Heart left ventricle (tissue), 16 donors: ENCODE data around the gene KDM4B. TPM values are rescaled to one million over a fixed set of nuclear protein-coding genes. Genes with fewer than 3 reads are reported as not detected.

Experiments used
- ATAC-seq, 4 donors: fragments of 200-7000 bp; cut with Tn5 transposase; one replicate each; pipeline ENCODE4 v1.9.1; 2020 to 2022; ENCODE audit warnings: moderate library complexity in 4 of 4, mild to moderate bottlenecking in 3 of 4, moderate number of reproducible peaks in 1 of 4
- DNase-seq, 5 donors: peaks; one replicate each; pipeline ENCODE4 v3.0.0-alpha.2; 2020
- H3K27ac ChIP-seq, 12 donors: fragments of 200-600 bp; sonication (generic) in 4 of 12; one replicate each; pipeline versions ENCODE4 v1.5.0 to v1.8.0; 2016 to 2022; ENCODE audit warnings: mild to moderate bottlenecking in 2 of 12
- H3K27me3 ChIP-seq, 9 donors: fragments of 200-600 bp; sonication (generic) in 2 of 9; one replicate each; pipeline versions ENCODE4 v1.5.1 to v1.8.0; 2016 to 2022; ENCODE audit warnings: mild to moderate bottlenecking in 3 of 9
- H3K36me3 ChIP-seq, 9 donors: fragments of 200-600 bp; sonication (generic) in 2 of 9; one replicate each; pipeline versions ENCODE4 v1.5.0 to v1.8.0; 2018 to 2022; ENCODE audit warnings: mild to moderate bottlenecking in 2 of 9
- H3K4me1 ChIP-seq, 12 donors: fragments of 200-600 bp; sonication (generic) in 4 of 12; one replicate each; pipeline versions ENCODE4 v1.5.0 to v1.8.0; 2016 to 2022; ENCODE audit warnings: mild to moderate bottlenecking in 3 of 12
- H3K4me3 ChIP-seq, 12 donors: fragments of 200-600 bp; sonication (generic) in 4 of 12; one replicate each; pipeline versions ENCODE4 v1.5.0 to v1.8.0; 2017 to 2022; ENCODE audit warnings: mild to moderate bottlenecking in 9 of 12, moderate library complexity in 4 of 12
- H3K9me3 ChIP-seq, 12 donors: fragments of 200-600 bp; sonication (generic) in 4 of 12; one replicate each; pipeline versions ENCODE4 v1.5.0 to v1.8.0; 2016 to 2022; ENCODE audit warnings: mild to moderate bottlenecking in 1 of 12
- POLR2A ChIP-seq, 2 donors: fragments of 450-650 bp; IDR thresholded peaks; one replicate each; pipeline ENCODE4 v1.6.1; 2017; ENCODE audit warnings: antibody characterized with exemption in 2 of 2, mild to moderate bottlenecking in 2 of 2, moderate library complexity in 2 of 2
- WGBS, 4 donors: extraction: QIAGEN DNeasy Blood & Tissue Kit in 2 of 4; methylation state at CpG; one replicate each; pipeline versions ENCODE4 v1.1.5 to v1.1.7; 2013 to 2018; 5-methylcytosine and 5-hydroxymethylcytosine counted together
- intact Hi-C, 10 donors: fragments of 100-400 bp; cut with DNase I; formaldehyde crosslinking; loops; one replicate each; pipeline versions ENCODE4 v1.11.1 to v1.14.2; 2022
- polyA plus RNA-seq, 2 donors: library from polyadenylated mRNA; stranded (reverse); fragments of 200-250 nt; gene quantifications; one replicate each; pipeline ENCODE4 v1.2.3, GENCODE V29; 2013
- total RNA-seq, 9 donors: library from RNA; depleted of rRNA in 2 of 9; stranded (reverse); fragments of >200 nt in 2 of 9; fragmentation: NEBNext Ultra II Directional in 3 of 9; extraction: Animal tissue kit (Norgen Biotek cat#: 25700) in 3 of 9; gene quantifications; one replicate each; pipeline versions ENCODE4 v1.1.0 to v1.2.4, GENCODE V29; 2016 to 2023
- TF ChIP-seq, protein P1 (sequence below), 12 donors: fragments of 200-600 bp; sonication (generic) in 4 of 12; IDR thresholded peaks; one replicate each; pipeline versions ENCODE4 v1.5.0 to v1.8.0; 2018 to 2022; ENCODE audit warnings: antibody characterized with exemption in 12 of 12, mild to moderate bottlenecking in 5 of 12
- donor health status: ischemic (EF 13 %, LVEDD 7.1; RV severe dilation, severe dysfunction).
- donor health status: healthy with polysubstance abuse.
- donor health status: DM: no; HTN: yes; CAD: no.
- donor health status: DM: no; HTN: no; CAD: no.
- donor health status: ischemic (EF 25% LVEDD 6.9; RV normal size, moderate dysfunction).
- donor health status: ischemic (EF 25% LVEDD 5.7; RV mildly dilated, moderate dysfunction).
- donor health status: healthy.
- donor health status: DM: yes; HTN: yes; CAD: no.
- donor health status: ischemic (EF 35%, LVEDD 5.7; RV mildly dilated, moderate dysfunction).
- donor health status: nonischemic (EF 11% LVEDD 7.7; RV severe dilation, severe dysfunction).
- donor health status: DM: yes; HTN: yes; CAD: no.
- donor health status: PGD.
- donor health status: ischemic (EF 29% LVEDD 5.4; RV normal size, mild dysfunction).
- donor health status: nonischemic (EF 23%, LVEDD 6.1; RV moderate dilation, normal function).

The KDM4B gene
- total and polyA plus RNA-seq, 11 donors, result 21.5 to 36.5 (median 27.2) TPM

DNA sequence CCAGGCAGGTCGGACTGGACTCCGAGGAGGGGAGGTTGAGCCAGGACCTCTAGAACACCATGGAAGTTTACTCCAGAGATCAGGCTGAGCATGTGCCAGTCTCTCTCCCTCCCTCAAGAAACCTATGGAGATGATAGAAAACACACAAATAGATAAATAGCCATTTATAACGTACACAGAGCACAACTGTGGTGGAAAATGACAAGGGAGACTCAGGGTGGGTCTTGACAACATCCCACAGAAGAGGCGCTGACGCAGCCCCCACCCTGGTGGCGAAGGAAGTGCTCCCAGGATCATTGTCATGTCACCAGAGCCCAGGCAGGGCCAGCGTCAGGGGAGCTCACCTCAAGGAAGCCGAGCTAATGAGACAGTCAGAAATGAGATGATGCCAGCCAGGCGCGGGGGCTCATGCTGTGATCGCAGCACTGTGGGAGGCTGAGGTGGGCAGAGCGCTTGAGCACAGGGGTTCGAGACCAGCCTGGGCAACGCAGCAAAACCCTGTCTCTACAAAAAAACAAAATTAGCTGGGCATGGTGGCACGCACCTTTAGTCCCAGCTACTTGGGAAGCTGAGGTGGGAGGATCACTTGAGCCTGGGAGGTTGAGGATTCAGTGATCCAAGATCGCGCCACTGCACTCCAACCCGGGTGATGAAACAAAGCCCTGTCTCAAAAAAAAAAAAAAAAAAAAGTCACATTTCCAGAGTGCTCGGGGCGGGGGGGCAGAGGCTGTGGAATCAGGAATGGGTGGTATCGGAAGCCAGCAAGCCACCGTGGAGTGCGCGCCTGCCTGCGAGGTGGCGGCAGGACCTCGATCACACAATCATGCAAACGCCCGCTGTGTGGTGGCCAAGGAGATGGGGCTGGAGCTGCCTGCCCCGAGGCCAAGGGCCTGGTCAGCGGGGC is 178.4 kb downstream of the KDM4B start:
- H3K27ac ChIP-seq, result no peak overlapping the region
- TF ChIP-seq POLR2A (IDR thresholded peaks at IDR 0.05), result no peak
- TF ChIP-seq, protein P1, sequence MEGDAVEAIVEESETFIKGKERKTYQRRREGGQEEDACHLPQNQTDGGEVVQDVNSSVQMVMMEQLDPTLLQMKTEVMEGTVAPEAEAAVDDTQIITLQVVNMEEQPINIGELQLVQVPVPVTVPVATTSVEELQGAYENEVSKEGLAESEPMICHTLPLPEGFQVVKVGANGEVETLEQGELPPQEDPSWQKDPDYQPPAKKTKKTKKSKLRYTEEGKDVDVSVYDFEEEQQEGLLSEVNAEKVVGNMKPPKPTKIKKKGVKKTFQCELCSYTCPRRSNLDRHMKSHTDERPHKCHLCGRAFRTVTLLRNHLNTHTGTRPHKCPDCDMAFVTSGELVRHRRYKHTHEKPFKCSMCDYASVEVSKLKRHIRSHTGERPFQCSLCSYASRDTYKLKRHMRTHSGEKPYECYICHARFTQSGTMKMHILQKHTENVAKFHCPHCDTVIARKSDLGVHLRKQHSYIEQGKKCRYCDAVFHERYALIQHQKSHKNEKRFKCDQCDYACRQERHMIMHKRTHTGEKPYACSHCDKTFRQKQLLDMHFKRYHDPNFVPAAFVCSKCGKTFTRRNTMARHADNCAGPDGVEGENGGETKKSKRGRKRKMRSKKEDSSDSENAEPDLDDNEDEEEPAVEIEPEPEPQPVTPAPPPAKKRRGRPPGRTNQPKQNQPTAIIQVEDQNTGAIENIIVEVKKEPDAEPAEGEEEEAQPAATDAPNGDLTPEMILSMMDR (IDR thresholded peaks at IDR 0.05), result no peak
- intact Hi-C loops, result no loop called here
- DNase-seq (peak in 2 of 5 donors; percentile 23 to 55), ATAC-seq (no peak)
- peaks cover 0 to 9% (median 0%) of the 10 kb centered on the region in 12 donors for H3K4me1 ChIP-seq
- H3K27me3 ChIP-seq, result no peaks in the 10 kb centered on the region
- H3K9me3 ChIP-seq, result no peaks in the 10 kb centered on the region
- no peak overlapping the region for H3K4me3 ChIP-seq
- 91 to 95% (median 93%) methylated on average over 31 of the region's 31 CpGs for WGBS, 4 donors
- H3K36me3 ChIP-seq, result peaks cover 0 to 88% (median 66%) of the 10 kb centered on the region in 9 donors

DNA sequence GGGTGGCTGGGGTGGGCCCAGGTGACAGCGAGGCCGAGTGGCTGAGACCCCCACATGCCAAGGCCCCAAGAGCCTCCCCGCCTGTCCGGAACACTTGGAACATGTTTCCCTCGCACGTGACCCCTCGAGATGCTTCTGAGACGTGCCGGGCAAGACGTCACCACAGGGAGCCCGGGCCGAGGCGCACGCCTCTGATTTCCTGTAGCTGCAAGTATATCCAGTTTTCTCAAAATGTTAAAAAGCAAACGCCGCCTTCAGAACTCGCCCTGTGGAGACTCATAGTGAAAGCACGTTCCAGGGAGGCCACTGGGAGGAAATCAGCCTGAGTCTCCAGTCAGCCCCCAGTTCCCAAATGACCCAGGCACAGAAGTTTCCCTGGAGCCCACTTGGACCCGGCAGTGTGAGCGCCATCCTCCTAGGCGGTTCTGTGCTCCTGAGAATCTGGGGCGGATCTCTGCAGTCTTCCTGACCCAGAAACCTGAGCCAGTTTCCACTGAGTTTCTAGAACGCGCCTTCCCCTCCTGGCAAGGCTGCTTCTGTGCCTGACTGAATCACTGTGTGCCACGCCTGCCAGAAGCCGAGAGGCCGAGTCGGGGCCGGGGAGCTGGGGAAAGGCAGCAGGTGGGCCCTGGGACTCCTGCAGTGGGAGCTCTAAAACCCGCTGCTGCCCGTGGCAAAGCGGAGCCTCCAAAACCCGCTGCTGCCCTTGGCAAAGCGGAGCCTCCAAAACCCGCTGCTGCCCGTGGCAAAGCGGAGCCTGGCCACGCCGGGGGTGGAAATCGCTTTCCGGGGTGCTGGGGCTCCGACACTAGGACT is 179.3 kb downstream of the KDM4B start:
- DNase-seq, result peak in 2 of 5 donors; percentile 29 to 56
- peaks cover 0 to 7% (median 0%) of the 10 kb centered on the region in 12 donors for H3K4me1 ChIP-seq
- no peak overlapping the region for H3K4me3 ChIP-seq
- no peaks in the 10 kb centered on the region for H3K9me3 ChIP-seq
- ATAC-seq, result no peak
- intact Hi-C loops, result no loop called here
- WGBS, 4 donors, result 91 to 94% (median 93%) methylated on average over 40 to 42 of the region's 42 CpGs
- H3K36me3 ChIP-seq, result peaks cover 0 to 84% (median 60%) of the 10 kb centered on the region in 9 donors
- TF ChIP-seq POLR2A (IDR thresholded peaks at IDR 0.05), result no peak
- TF ChIP-seq, protein P1 (IDR thresholded peaks at IDR 0.05), result no peak
- H3K27ac ChIP-seq, result no peak overlapping the region
- H3K27me3 ChIP-seq, result no peaks in the 10 kb centered on the region

DNA sequence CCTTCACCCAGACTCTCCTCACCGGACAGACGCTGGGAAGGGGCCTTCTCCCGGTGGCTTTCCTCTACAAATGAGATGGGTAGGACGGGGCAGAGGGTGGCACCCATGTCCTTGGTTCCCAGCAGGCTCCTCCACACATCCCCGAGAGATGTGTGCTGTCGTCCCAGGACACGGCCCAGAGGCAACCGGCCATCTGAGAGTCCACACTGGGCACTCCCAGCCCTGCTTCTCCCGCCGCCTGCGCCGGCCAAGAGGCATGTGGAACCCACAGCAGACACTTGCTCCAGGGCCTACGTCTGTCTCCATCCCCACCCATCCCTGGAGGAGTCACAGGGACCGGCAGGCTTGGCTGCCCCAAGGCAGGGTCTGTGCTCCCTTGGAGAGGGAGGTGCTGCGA is 179.9 kb downstream of the KDM4B start:
- Histone ChIP-seq H3K4me1 (peaks cover 0 to under 1% (median 0%) of the 10 kb centered on the region in 12 donors), H3K27ac (no peak overlapping the region), H3K27me3 (no peaks in the 10 kb centered on the region), H3K9me3 (no peaks in the 10 kb centered on the region), H3K36me3 (peaks cover 0 to 80% (median 56%) of the 10 kb centered on the region in 9 donors), H3K4me3 (no peak overlapping the region)
- TF ChIP-seq, protein P1 (IDR thresholded peaks at IDR 0.05), result no peak
- TF ChIP-seq POLR2A (IDR thresholded peaks at IDR 0.05), result no peak
- intact Hi-C loops, result no loop called here
- WGBS, 4 donors, result 91 to 98% (median 93%) methylated on average over 10 to 15 of the region's 15 CpGs
- peak in 3 of 5 donors; percentile 16 to 55 (median 22) for DNase-seq
- no peak for ATAC-seq

DNA sequence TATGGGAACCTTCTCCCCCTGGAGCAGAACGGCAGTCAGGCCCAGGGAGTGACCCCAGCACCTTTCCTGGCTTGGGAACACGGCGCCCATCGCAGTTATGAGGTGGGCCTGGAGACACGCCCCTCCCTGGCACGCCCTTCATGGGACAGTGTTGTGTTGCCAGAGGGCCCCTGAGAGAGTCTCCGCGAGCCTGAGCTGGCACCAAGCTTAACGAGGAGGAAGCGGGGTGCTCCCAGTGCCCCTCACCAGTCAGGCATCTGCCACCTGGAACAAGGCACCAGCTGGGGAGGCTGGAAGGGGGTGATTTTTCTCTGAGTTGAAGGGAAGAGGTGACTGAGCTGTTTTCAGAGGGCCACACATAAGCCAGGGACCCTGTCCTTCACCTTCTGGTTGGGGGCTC is 180.6 kb downstream of the KDM4B start:
- DNase-seq (peak in 1 of 5 donors; percentile 33), ATAC-seq (no peak)
- Histone ChIP-seq H3K27me3 (no peaks in the 10 kb centered on the region), H3K4me1 (no peaks in the 10 kb centered on the region), H3K4me3 (no peak overlapping the region), H3K36me3 (peaks cover 0 to 74% (median 52%) of the 10 kb centered on the region in 9 donors), H3K27ac (no peak overlapping the region), H3K9me3 (no peaks in the 10 kb centered on the region)
- 87 to 95% (median 91%) methylated on average over 10 of the region's 10 CpGs for WGBS, 4 donors
- intact Hi-C loops, result no loop called here
- no peak for TF ChIP-seq POLR2A (IDR thresholded peaks at IDR 0.05)
- TF ChIP-seq, protein P1 (IDR thresholded peaks at IDR 0.05), result no peak
